H9 (cell line): Measurements from ENCODE around the gene KANSL1L. TPM values are rescaled to one million over a fixed set of nuclear protein-coding genes. Genes with fewer than 3 reads are reported as not detected.

Experiments used
- DNase-seq: peaks from one replicate; pipeline ENCODE4 v3.0.0-alpha.2; 2017
- H2AFZ ChIP-seq: one replicate; pipeline ENCODE4 v1.6.1; 2013; ENCODE audit warnings: mild to moderate bottlenecking, low read length, control low read depth, moderate library complexity
- H2AK5ac ChIP-seq: 2 replicates; pipeline ENCODE4 v1.6.1; 2013; ENCODE audit warnings: low read length, control low read depth, mixed read lengths; ENCODE audit not compliant: insufficient read length
- H2BK120ac ChIP-seq: one replicate; pipeline ENCODE4 v1.6.1; 2013; ENCODE audit warnings: low read depth, mild to moderate bottlenecking, low read length, control low read depth, inconsistent platforms; ENCODE audit not compliant: poor library complexity, severe bottlenecking
- H2BK12ac ChIP-seq: 2 replicates; pipeline ENCODE4 v1.6.1; 2013; ENCODE audit warnings: low read length, control low read depth, mixed read lengths, low read depth; ENCODE audit not compliant: insufficient read length
- H2BK15ac ChIP-seq: 2 replicates; pipeline ENCODE4 v1.6.1; 2013; ENCODE audit warnings: low read depth, low read length, control low read depth
- H2BK20ac ChIP-seq: one replicate; pipeline ENCODE4 v1.6.1; 2013; ENCODE audit warnings: low read depth, mild to moderate bottlenecking, low read length, control low read depth, inconsistent platforms; ENCODE audit not compliant: poor library complexity, severe bottlenecking
- H2BK5ac ChIP-seq: 2 replicates; pipeline ENCODE4 v1.6.1; 2013; ENCODE audit warnings: low read length, control low read depth, mixed read lengths; ENCODE audit not compliant: insufficient read length
- H3K14ac ChIP-seq: 2 replicates; pipeline ENCODE4 v1.6.1; 2013; ENCODE audit warnings: low read length, control low read depth; ENCODE audit not compliant: insufficient read depth
- H3K18ac ChIP-seq: 2 replicates; pipeline ENCODE4 v1.6.1; 2013; ENCODE audit warnings: low read depth, mild to moderate bottlenecking, mixed read lengths, low read length, control low read depth; ENCODE audit not compliant: insufficient read length
- H3K23ac ChIP-seq: 2 replicates; pipeline ENCODE4 v1.6.1; 2013; ENCODE audit warnings: low read length, control low read depth, mixed read lengths, low read depth; ENCODE audit not compliant: insufficient read length
- H3K23me2 ChIP-seq: 2 replicates; pipeline ENCODE4 v1.6.1; 2013; ENCODE audit warnings: low read depth, mild to moderate bottlenecking, mixed read lengths, low read length, control low read depth; ENCODE audit not compliant: insufficient read length, poor library complexity, severe bottlenecking
- H3K27ac ChIP-seq: 2 replicates; pipeline ENCODE4 v1.5.1; 2013; ENCODE audit warnings: low read length, control low read depth, mixed read lengths, low read depth; ENCODE audit not compliant: insufficient read length
- H3K27me3 ChIP-seq: 2 replicates; pipeline ENCODE4 v1.6.1; 2013; ENCODE audit warnings: low read length, control low read depth, inconsistent platforms; ENCODE audit not compliant: insufficient read depth
- H3K4ac ChIP-seq: 2 replicates; pipeline ENCODE4 v1.6.1; 2013; ENCODE audit warnings: low read depth, mild to moderate bottlenecking, control low read depth, inconsistent platforms, low read length, moderate library complexity
- H3K4me1 ChIP-seq: 2 replicates; pipeline ENCODE4 v1.6.1; 2013; ENCODE audit warnings: low read length, control low read depth, inconsistent platforms; ENCODE audit not compliant: insufficient read depth
- H3K4me2 ChIP-seq: 2 replicates; pipeline ENCODE4 v1.6.1; 2013; ENCODE audit warnings: low read length, control low read depth, mixed read lengths; ENCODE audit not compliant: insufficient read length, insufficient read depth
- H3K56ac ChIP-seq: 2 replicates; pipeline ENCODE4 v1.6.1; 2013; ENCODE audit warnings: low read depth, mild to moderate bottlenecking, mixed read lengths, low read length, control low read depth; ENCODE audit not compliant: insufficient read length
- H3K79me1 ChIP-seq: 2 replicates; pipeline ENCODE4 v1.6.1; 2013; ENCODE audit warnings: low read depth, mild to moderate bottlenecking, moderate library complexity, low read length, control low read depth, inconsistent platforms; ENCODE audit not compliant: insufficient read depth, poor library complexity, severe bottlenecking
- H3K79me2 ChIP-seq: 2 replicates; pipeline ENCODE4 v1.6.1; 2013; ENCODE audit warnings: low read length, control low read depth, inconsistent platforms; ENCODE audit not compliant: insufficient read depth
- H3K9ac ChIP-seq: 2 replicates; pipeline ENCODE4 v1.6.1; 2013; ENCODE audit warnings: low read length, control low read depth, mixed read lengths; ENCODE audit not compliant: insufficient read length; ENCODE audit errors: extremely low read depth
- H3K9me3 ChIP-seq: one replicate; pipeline ENCODE4 v1.6.1; 2013; ENCODE audit warnings: low read depth, low read length, inconsistent platforms; ENCODE audit not compliant: control insufficient read depth
- H3T11ph ChIP-seq: one replicate; pipeline ENCODE4 v1.6.1; 2013; ENCODE audit warnings: mild to moderate bottlenecking, low read length, control low read depth, inconsistent platforms
- H4K20me1 ChIP-seq: one replicate; pipeline ENCODE4 v1.6.1; 2013; ENCODE audit not compliant: control insufficient read depth, insufficient read length, insufficient read depth
- H4K5ac ChIP-seq: 2 replicates; pipeline ENCODE4 v1.6.1; 2013; ENCODE audit warnings: low read depth, mild to moderate bottlenecking, mixed read lengths, low read length, control low read depth; ENCODE audit not compliant: insufficient read length
- H4K8ac ChIP-seq: replicated peaks from 2 replicates; pipeline ENCODE4 v1.6.1; 2013; ENCODE audit warnings: low read length, control low read depth, mixed read lengths, low read depth; ENCODE audit not compliant: insufficient read length
- H4K91ac ChIP-seq: 2 replicates; pipeline ENCODE4 v1.6.1; 2013; ENCODE audit warnings: low read depth, mild to moderate bottlenecking, moderate library complexity, mixed read lengths, low read length, control low read depth; ENCODE audit not compliant: insufficient read length
- H3K27ac Mint-ChIP-seq, 3 experiments: 2 replicates in 2 of 3; 3 replicates in 1 of 3; pipeline ENCODE4 v1.8.0; 2020 to 2021; ENCODE audit warnings: mixed read lengths in 3 of 3, mild to moderate bottlenecking in 1 of 3, moderate library complexity in 1 of 3
- H3K27me3 Mint-ChIP-seq: 2 replicates; pipeline ENCODE4 v1.8.0; 2021; ENCODE audit warnings: low read depth, mild to moderate bottlenecking, moderate library complexity, mixed read lengths
- H3K36me3 Mint-ChIP-seq, 3 experiments: 2 replicates in 2 of 3; 3 replicates in 1 of 3; pipeline ENCODE4 v1.8.0; 2020 to 2021; ENCODE audit warnings: low read depth in 3 of 3, mixed read lengths in 3 of 3; ENCODE audit not compliant: insufficient read depth in 1 of 3
- H3K4me1 Mint-ChIP-seq, 2 experiments: 2 replicates each; pipeline ENCODE4 v1.8.0; 2020; ENCODE audit warnings: mixed read lengths in 2 of 2
- H3K4me3 Mint-ChIP-seq, 2 experiments: 2 replicates in 1 of 2; 3 replicates in 1 of 2; pipeline ENCODE4 v1.8.0; 2020 to 2021; ENCODE audit warnings: mild to moderate bottlenecking in 2 of 2, mixed read lengths in 2 of 2, moderate library complexity in 1 of 2
- H3K9me3 Mint-ChIP-seq, 2 experiments: 2 replicates in 1 of 2; 3 replicates in 1 of 2; pipeline ENCODE4 v1.8.0; 2020; ENCODE audit warnings: mild to moderate bottlenecking in 2 of 2, mixed read lengths in 2 of 2, moderate library complexity in 1 of 2
- WGBS: extraction: QIAGEN DNeasy Blood & Tissue Kit; methylation state at CpG from one replicate; pipeline ENCODE4 v1.1.7; 2013; ENCODE audit warnings: missing lambda C conversion rate, low lambda C conversion rate, mixed read lengths; ENCODE audit not compliant: insufficient read length; ENCODE audit errors: extremely low coverage; 5-methylcytosine and 5-hydroxymethylcytosine counted together
- total RNA-seq: library from RNA; stranded (reverse); gene quantifications from 2 replicates; pipeline ENCODE4 v1.2.1, GENCODE V29; 2021
- TF ChIP-seq, protein P1 (sequence below): fragments of 200-600 bp; sonication (generic); conservative IDR thresholded peaks from 3 replicates; pipeline ENCODE4 v1.8.0; 2021; ENCODE audit warnings: antibody characterized with exemption, mild to moderate bottlenecking

KANSL1L gene
- total RNA-seq, 1 experiment from 2014 or later, result 8.2 TPM

DNA sequence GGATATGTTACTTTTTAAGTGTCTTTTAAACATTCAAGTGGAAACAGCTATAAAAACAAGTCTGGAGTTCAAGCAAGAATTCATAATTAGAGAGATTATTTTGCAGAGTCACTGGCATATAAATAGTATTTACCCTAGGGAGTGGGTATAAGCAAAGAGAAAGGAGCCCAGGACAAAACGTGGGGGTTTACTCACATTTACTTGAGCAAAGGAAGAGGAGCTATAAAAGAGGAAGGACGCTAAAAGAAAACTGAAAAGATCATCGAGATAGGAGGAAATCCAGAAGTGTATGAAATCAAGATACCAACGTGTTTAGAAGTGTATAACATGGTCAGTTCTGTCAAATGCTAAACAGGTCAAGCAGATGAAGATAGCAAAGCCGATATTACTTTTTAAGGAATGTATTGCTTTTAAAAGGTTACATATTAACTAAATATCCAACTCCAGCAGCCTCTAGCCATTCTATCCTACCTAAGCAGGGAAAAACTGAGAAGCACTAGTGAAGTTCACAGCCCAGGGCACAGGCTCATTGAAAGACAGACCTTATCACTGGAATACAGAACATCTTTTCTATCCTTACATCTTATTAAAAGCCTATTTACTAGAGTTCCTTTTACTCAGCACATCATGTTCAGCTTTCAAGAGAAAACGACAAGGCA is 8.6 kb downstream of the KANSL1L start:
- Histone ChIP-seq H4K8ac (no peak overlapping the region), H3K14ac (no peak overlapping the region), H3T11ph (no peak overlapping the region), H2AK5ac (no peak overlapping the region), H2BK5ac (no peak overlapping the region), H3K79me1 (peaks cover 6% of the 10 kb centered on the region), H4K91ac (no peak overlapping the region), H3K9ac (no peak overlapping the region), H3K9me3 (no peaks in the 10 kb centered on the region), H3K27me3 (no peaks in the 10 kb centered on the region), H3K4me2 (no peak overlapping the region), H3K56ac (no peak overlapping the region), H3K4ac (no peak overlapping the region), H3K18ac (no peak overlapping the region), H2BK12ac (no peak overlapping the region), H3K4me1 (no peaks in the 10 kb centered on the region), H3K27ac (no peak overlapping the region), H2AFZ (no peak overlapping the region), H4K20me1 (no peaks in the 10 kb centered on the region), H4K5ac (no peak overlapping the region), H2BK20ac (no peak overlapping the region), H3K23me2 (no peaks in the 10 kb centered on the region), H3K23ac (no peak overlapping the region), H3K79me2 (no peaks in the 10 kb centered on the region), H2BK120ac (no peak overlapping the region), H2BK15ac (no peak overlapping the region)
- Mint-ChIP-seq H3K36me3 (peaks cover 0 to 2% (median 0%) of the 10 kb centered on the region in 3 experiments; a peak in 2 of 7 replicates), H3K4me1 (peaks cover 13 to 23% of the 10 kb centered on the region in 2 experiments), H3K27me3 (no peaks in the 10 kb centered on the region), H3K27ac (peak overlapping the region in 1 of 3 experiments; percentile 36; a peak in 3 of 7 replicates), H3K4me3 (no peak overlapping the region), H3K9me3 (no peaks in the 10 kb centered on the region)
- no peak for DNase-seq
- TF ChIP-seq, protein P1, sequence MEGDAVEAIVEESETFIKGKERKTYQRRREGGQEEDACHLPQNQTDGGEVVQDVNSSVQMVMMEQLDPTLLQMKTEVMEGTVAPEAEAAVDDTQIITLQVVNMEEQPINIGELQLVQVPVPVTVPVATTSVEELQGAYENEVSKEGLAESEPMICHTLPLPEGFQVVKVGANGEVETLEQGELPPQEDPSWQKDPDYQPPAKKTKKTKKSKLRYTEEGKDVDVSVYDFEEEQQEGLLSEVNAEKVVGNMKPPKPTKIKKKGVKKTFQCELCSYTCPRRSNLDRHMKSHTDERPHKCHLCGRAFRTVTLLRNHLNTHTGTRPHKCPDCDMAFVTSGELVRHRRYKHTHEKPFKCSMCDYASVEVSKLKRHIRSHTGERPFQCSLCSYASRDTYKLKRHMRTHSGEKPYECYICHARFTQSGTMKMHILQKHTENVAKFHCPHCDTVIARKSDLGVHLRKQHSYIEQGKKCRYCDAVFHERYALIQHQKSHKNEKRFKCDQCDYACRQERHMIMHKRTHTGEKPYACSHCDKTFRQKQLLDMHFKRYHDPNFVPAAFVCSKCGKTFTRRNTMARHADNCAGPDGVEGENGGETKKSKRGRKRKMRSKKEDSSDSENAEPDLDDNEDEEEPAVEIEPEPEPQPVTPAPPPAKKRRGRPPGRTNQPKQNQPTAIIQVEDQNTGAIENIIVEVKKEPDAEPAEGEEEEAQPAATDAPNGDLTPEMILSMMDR, result no peak
- no CpG with 5 or more reads among the region's 6 CpGs for WGBS
